Measurements from ENCODE around the gene HOTAIR. TPM values are rescaled to one million over a fixed set of nuclear protein-coding genes. Genes with fewer than 3 reads are reported as not detected.

Gene HOTAIR
- polyA plus RNA-seq, 2 of the 4 experiments (the other 2 are of a cell fraction) = 0.67 to 0.71 TPM

GRCh38 chr12:53977596-53978445 lies 3.1 kb upstream of the HOTAIR start:
- ATAC-seq (no peak), FAIRE-seq (no peak), DNase-seq (ENCODE audit: low read depth in 1 of 2, low spot score in 1 of 2) (no peak)
- Histone ChIP-seq H3K9me3 (no peaks in the 10 kb centered on the region), H3K27ac (peak overlapping the region; percentile 17 to 33; a peak in 3 of 6 replicates), H3K4me1 (peaks cover 27% of the 10 kb centered on the region), H3K4me2 (peak overlapping the region; percentile 53), H3K4me3 (no peak overlapping the region)
- CTCF ChIA-PET = interaction anchor here (1.5 kb wide), 1 partner anchor 13 kb away, joined by 9 read pairs; no protein-coding TSS in a partner anchor
- WGBS (ENCODE audit: missing lambda C conversion rate) = 69% methylated on average over 11 of the region's 11 CpGs
- POLR2A ChIA-PET = no interaction called here
- TF ChIP-seq FOSB (CRISPR knock-in tag; IDR thresholded peaks at IDR 0.05) (no peak), PHF8 (IDR thresholded peaks at IDR 0.05; ENCODE audit: borderline replicate concordance, low read depth) (no peak), SREBF2 (IDR thresholded peaks at IDR 0.05) (no peak), CTCF (IDR thresholded peaks at IDR 0.05) (no peak)

- H3K27ac ChIP-seq = no peak overlapping the region
- H3K4me3 ChIP-seq = no peak overlapping the region
- no peaks in the 10 kb centered on the region for H3K9me3 ChIP-seq
- H3K4me1 ChIP-seq = peaks cover 27% of the 10 kb centered on the region
- POLR2A ChIA-PET = no interaction called here
- H3K4me2 ChIP-seq = no peak overlapping the region
- 69% methylated on average over 9 of the region's 9 CpGs for WGBS (ENCODE audit: missing lambda C conversion rate)
- CTCF ChIA-PET = interaction anchor here (0.6 to 2.3 kb wide), 8 partner anchors 8 to 267 kb away, joined by 3 to 12 read pairs (median 6); partner anchors contain the start of genes HOXC10 and HOXC12
- TF ChIP-seq RFX5 (IDR thresholded peaks at IDR 0.05) (no peak), TFCP2L1 (CRISPR knock-in tag; IDR thresholded peaks at IDR 0.05) (no peak), ATOH8 (CRISPR knock-in tag; IDR thresholded peaks at IDR 0.05; ENCODE audit: low read depth) (no peak), CEBPB (IDR thresholded peaks at IDR 0.05) (no peak), BHLHE40 (IDR thresholded peaks at IDR 0.05; ENCODE audit: low read depth, low read length) (no peak), TP53 (CRISPR knock-in tag; IDR thresholded peaks at IDR 0.05) (no peak), EHF (CRISPR knock-in tag; IDR thresholded peaks at IDR 0.05) (no peak), SMC3 (IDR thresholded peaks at IDR 0.05) (no peak), NPAS2 (CRISPR knock-in tag; IDR thresholded peaks at IDR 0.05; ENCODE audit: borderline replicate concordance) (no peak), RAD21 (conservative IDR thresholded peaks at IDR 0.05 in 1 of 2, IDR thresholded peaks at IDR 0.05 in 1 of 2) (no peak), REST (IDR thresholded peaks at IDR 0.05) (no peak), PHF8 (IDR thresholded peaks at IDR 0.05; ENCODE audit: borderline replicate concordance, low read depth) (no peak), MYC (IDR thresholded peaks at IDR 0.05; ENCODE audit: borderline replicate concordance, low read length) (no peak), SREBF2 (IDR thresholded peaks at IDR 0.05) (no peak), FOSL2 (IDR thresholded peaks at IDR 0.05) (no peak), FOSL2 (CRISPR knock-in tag; IDR thresholded peaks at IDR 0.05) (no peak), RCOR1 (IDR thresholded peaks at IDR 0.05; ENCODE audit: low read depth, low read length) (no peak)
- FAIRE-seq = no peak
- no peak for ATAC-seq
- no peak for DNase-seq (ENCODE audit: low read depth in 1 of 2, low spot score in 1 of 2)
These were observed 2.3 kb upstream of the HOTAIR start for GRCh38 chr12:53976823-53977595.

All from A549 (cell line).